ENCODE data around the gene CLP1. TPM values are rescaled to one million over a fixed set of nuclear protein-coding genes. Genes with fewer than 3 reads are reported as not detected.
"Not testable (repeated sequence)": the region's sequence is repeated elsewhere in the genome, so short reads cannot be mapped to it uniquely, and the experiment has no call there.

CLP1 gene
- total and polyA plus RNA-seq, 3 donors from 2014 or later = 14.4 to 19.8 (median 15.5) TPM

- Histone ChIP-seq H3K27ac (no peak within 1 kb of the TSS), H3K4me1 (peaks cover 36% of the 10 kb centered on the region), H3K4me3 (peak within 1 kb of the TSS; percentile 31 to 38), H3K27me3 (no peaks in the 10 kb centered on the region), H3K9me3 (no peaks in the 10 kb centered on the region), H3K36me3 (ENCODE audit: low read depth, missing control alignments) (no peaks in the 10 kb centered on the region)
- DNase-seq = peak; percentile 46
- no peak for TF ChIP-seq CTCF (IDR thresholded peaks at IDR 0.05)
- no peak for TF ChIP-seq POLR2A (IDR thresholded peaks at IDR 0.05)
- intact Hi-C loops (cut with DNase I; ENCODE audit: low total_unique reads) = no loop called here
- WGBS, 2 donors = 11 to 15% methylated on average over 15 of the region's 15 CpGs
Observed at GRCh38 chr11:57649826-57650738, 7.5 kb upstream of the CLP1 start, which contains the start of gene YPEL4. Gene YPEL4, minus strand, starts transcription at chr11:57649912. Its CDS starts 2,805 bp downstream, at chr11:57647107.

GRCh38 chr11:57650739-57651090 lies 6.8 kb upstream of the CLP1 start:
- Histone ChIP-seq H3K27ac (no peak overlapping the region), H3K36me3 (ENCODE audit: low read depth, missing control alignments) (no peaks in the 10 kb centered on the region), H3K4me3 (no peak overlapping the region), H3K4me1 (peaks cover 29% of the 10 kb centered on the region), H3K9me3 (no peaks in the 10 kb centered on the region), H3K27me3 (no peaks in the 10 kb centered on the region)
- no peak for DNase-seq
- TF ChIP-seq POLR2A (IDR thresholded peaks at IDR 0.05) (no peak), CTCF (IDR thresholded peaks at IDR 0.05) (no peak)
- 65 to 70% methylated on average over 5 of the region's 5 CpGs for WGBS, 2 donors
- intact Hi-C loops (cut with DNase I; ENCODE audit: low total_unique reads) = no loop called here

- DNase-seq = no peak
- Histone ChIP-seq H3K36me3 (ENCODE audit: low read depth, missing control alignments) (no peaks in the 10 kb centered on the region), H3K4me1 (peaks cover 25% of the 10 kb centered on the region), H3K9me3 (no peaks in the 10 kb centered on the region), H3K27me3 (no peaks in the 10 kb centered on the region), H3K4me3 (no peak overlapping the region), H3K27ac (no peak overlapping the region)
- 80 to 85% methylated on average over 7 of the region's 7 CpGs for WGBS, 2 donors
- TF ChIP-seq POLR2A (IDR thresholded peaks at IDR 0.05) (no peak), CTCF (IDR thresholded peaks at IDR 0.05) (no peak)
- intact Hi-C loops (cut with DNase I; ENCODE audit: low total_unique reads) = no loop called here
Observed at GRCh38 chr11:57651408-57651807, 6.2 kb upstream of the CLP1 start.

GRCh38 chr11:57652230-57652629 lies 5.3 kb upstream of the CLP1 start:
- not testable (repeated sequence) for DNase-seq, H3K27ac ChIP-seq

GRCh38 chr11:57652662-57653061 lies 4.9 kb upstream of the CLP1 start:
- H3K27me3 ChIP-seq = no peaks in the 10 kb centered on the region
- intact Hi-C loops (cut with DNase I; ENCODE audit: low total_unique reads) = no loop called here
- DNase-seq = no peak
- H3K27ac ChIP-seq = no peak overlapping the region
- no peaks in the 10 kb centered on the region for H3K36me3 ChIP-seq (ENCODE audit: low read depth, missing control alignments)
- H3K4me1 ChIP-seq = peaks cover 26% of the 10 kb centered on the region
- TF ChIP-seq POLR2A (IDR thresholded peaks at IDR 0.05) (no peak), CTCF (IDR thresholded peaks at IDR 0.05) (no peak)
- no peaks in the 10 kb centered on the region for H3K9me3 ChIP-seq
- 74 to 83% methylated on average over 3 of the region's 3 CpGs for WGBS, 2 donors
- H3K4me3 ChIP-seq = no peak overlapping the region

More at GRCh38 chr11:57652230-57652629, 5.3 kb upstream of the CLP1 start:
- H3K36me3 ChIP-seq (ENCODE audit: low read depth, missing control alignments); H3K4me3 ChIP-seq; H3K27me3 ChIP-seq; intact Hi-C loops (cut with DNase I; ENCODE audit: low total_unique reads); H3K9me3 ChIP-seq: not testable (repeated sequence)
- WGBS, 2 donors = 88 to 91% methylated on average over 14 of the region's 14 CpGs
- peaks cover 26% of the 10 kb centered on the region for H3K4me1 ChIP-seq

Data from testis (tissue), 3 donors.